Chondrocyte (in vitro differentiated cells): ENCODE data around the gene CHCHD3. TPM values are rescaled to one million over a fixed set of nuclear protein-coding genes. Genes with fewer than 3 reads are reported as not detected.

Experiments used
- DNase-seq: peaks from one replicate; pipeline ENCODE4 v3.0.0; 2021; ENCODE audit warnings: mixed read lengths, low spot score
- H3K27ac Mint-ChIP-seq: one replicate; pipeline ENCODE4 v1.8.0; 2021; ENCODE audit warnings: mild to moderate bottlenecking, moderate library complexity, mixed read lengths; ENCODE audit not compliant: unreplicated experiment
- H3K27me3 Mint-ChIP-seq: 2 replicates; pipeline ENCODE4 v1.8.0; 2021; ENCODE audit warnings: low read depth, mixed read lengths
- H3K36me3 Mint-ChIP-seq: 2 replicates; pipeline ENCODE4 v1.8.0; 2021; ENCODE audit warnings: low read depth, mixed read lengths
- H3K4me1 Mint-ChIP-seq: 2 replicates; pipeline ENCODE4 v1.8.0; 2021; ENCODE audit warnings: low read depth, mild to moderate bottlenecking, mixed read lengths
- H3K4me3 Mint-ChIP-seq: one replicate; pipeline ENCODE4 v1.8.0; 2021; ENCODE audit warnings: mild to moderate bottlenecking, moderate library complexity, mixed read lengths; ENCODE audit not compliant: unreplicated experiment
- H3K9me3 Mint-ChIP-seq: 2 replicates; pipeline ENCODE4 v1.8.0; 2021; ENCODE audit warnings: low read depth, mixed read lengths
- CTCF ChIP-seq: fragments of 200-600 bp; sonication (generic); IDR thresholded peaks from 2 replicates; pipeline ENCODE4 v1.5.0; 2021; ENCODE audit warnings: antibody characterized with exemption, mild to moderate bottlenecking, moderate library complexity
- total RNA-seq: library from RNA; stranded (reverse); gene quantifications from 3 replicates; pipeline ENCODE4 v1.2.1, GENCODE V29; 2021

CHCHD3 gene
- total RNA-seq, 1 donor from 2014 or later, result 42.6 TPM

DNA sequence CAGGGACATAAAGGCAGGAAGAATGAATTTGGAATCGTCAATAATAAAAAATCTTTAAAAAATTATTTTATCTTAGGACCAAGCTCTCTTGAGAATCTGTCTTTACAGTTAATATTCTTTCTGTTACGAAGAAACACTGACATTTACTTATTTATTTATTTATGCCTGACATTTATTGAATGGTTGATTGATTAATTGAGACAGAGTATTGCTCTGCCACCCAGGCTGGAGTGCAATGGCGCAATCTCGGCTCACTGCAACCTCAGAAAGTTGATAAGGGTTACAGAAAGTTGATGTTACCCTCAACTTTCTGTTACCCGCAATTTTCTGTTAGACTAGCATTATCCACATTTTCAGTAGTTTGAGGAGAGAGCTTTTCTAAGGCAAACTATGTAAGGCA is 70.1 kb downstream of the CHCHD3 start:
- Mint-ChIP-seq H3K27ac (no peak overlapping the region), H3K27me3 (no peaks in the 10 kb centered on the region), H3K36me3 (peaks cover 3% of the 10 kb centered on the region), H3K4me3 (no peak overlapping the region), H3K9me3 (peaks cover 2% of the 10 kb centered on the region), H3K4me1 (peaks cover 28% of the 10 kb centered on the region)
- no peak for DNase-seq
- TF ChIP-seq CTCF, result no peak

- Mint-ChIP-seq H3K36me3 (peaks cover 3% of the 10 kb centered on the region), H3K9me3 (peaks cover 2% of the 10 kb centered on the region), H3K4me1 (peaks cover 21% of the 10 kb centered on the region), H3K27me3 (no peaks in the 10 kb centered on the region), H3K4me3 (no peak overlapping the region), H3K27ac (no peak overlapping the region)
- TF ChIP-seq CTCF, result no peak
- no peak for DNase-seq
Measured at GRCh38 chr7:133009426-133010252, 72.3 kb downstream of the CHCHD3 start.

DNA sequence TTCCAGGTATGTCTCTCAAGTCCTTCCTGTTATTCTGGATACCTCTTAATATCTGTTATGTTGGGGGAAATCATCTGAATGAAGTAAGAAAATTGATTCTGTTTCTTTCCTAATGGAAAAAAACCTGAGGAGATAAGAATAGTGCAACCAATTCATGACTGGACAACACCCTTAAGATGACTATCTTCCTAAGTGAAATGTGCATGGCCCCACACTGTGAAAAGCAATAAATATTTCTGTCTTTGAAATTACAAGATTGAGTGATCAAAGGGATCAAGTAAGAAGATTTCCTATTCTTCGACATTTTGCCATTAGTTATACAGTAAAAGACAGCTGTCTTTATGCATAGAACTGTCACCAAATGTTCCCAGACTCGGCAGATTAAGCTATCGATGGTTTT is 73.9 kb downstream of the CHCHD3 start:
- peaks cover 21% of the 10 kb centered on the region for H3K4me1 Mint-ChIP-seq
- no peaks in the 10 kb centered on the region for H3K27me3 Mint-ChIP-seq
- H3K4me3 Mint-ChIP-seq, result no peak overlapping the region
- DNase-seq, result no peak
- H3K27ac Mint-ChIP-seq, result no peak overlapping the region
- TF ChIP-seq CTCF, result no peak
- peaks cover 3% of the 10 kb centered on the region for H3K36me3 Mint-ChIP-seq
- H3K9me3 Mint-ChIP-seq, result peaks cover 2% of the 10 kb centered on the region

- H3K4me3 Mint-ChIP-seq, result no peak overlapping the region
- no peak for DNase-seq
- no peak overlapping the region for H3K27ac Mint-ChIP-seq
Measured at GRCh38 chr7:133003052-133003910, 78.6 kb downstream of the CHCHD3 start.

More at GRCh38 chr7:133003052-133003910, 78.6 kb downstream of the CHCHD3 start:
- Mint-ChIP-seq H3K27me3 (no peaks in the 10 kb centered on the region), H3K9me3 (peaks cover 2% of the 10 kb centered on the region), H3K4me1 (peaks cover 23% of the 10 kb centered on the region), H3K36me3 (peaks cover 3% of the 10 kb centered on the region)
- no peak for TF ChIP-seq CTCF
